ENCODE data around the gene CCT2.

Gene CCT2

GRCh38 chr12:69569236-69569635 lies 16.0 kb upstream of the CCT2 start:
- no peak overlapping the region for H3K4me3 ChIP-seq (ENCODE audit: low read depth, low read length)
- DNase-seq (ENCODE audit: low read depth), result no peak
- TF ChIP-seq POLR2A (IDR thresholded peaks at IDR 0.05; ENCODE audit: extremely low read depth, insufficient read length) (no peak), MYC (IDR thresholded peaks at IDR 0.05; ENCODE audit: low read depth, low read length) (no peak), MAX (IDR thresholded peaks at IDR 0.05; ENCODE audit: low read depth, low read length) (no peak)
- TF ChIP-seq, protein P1, sequence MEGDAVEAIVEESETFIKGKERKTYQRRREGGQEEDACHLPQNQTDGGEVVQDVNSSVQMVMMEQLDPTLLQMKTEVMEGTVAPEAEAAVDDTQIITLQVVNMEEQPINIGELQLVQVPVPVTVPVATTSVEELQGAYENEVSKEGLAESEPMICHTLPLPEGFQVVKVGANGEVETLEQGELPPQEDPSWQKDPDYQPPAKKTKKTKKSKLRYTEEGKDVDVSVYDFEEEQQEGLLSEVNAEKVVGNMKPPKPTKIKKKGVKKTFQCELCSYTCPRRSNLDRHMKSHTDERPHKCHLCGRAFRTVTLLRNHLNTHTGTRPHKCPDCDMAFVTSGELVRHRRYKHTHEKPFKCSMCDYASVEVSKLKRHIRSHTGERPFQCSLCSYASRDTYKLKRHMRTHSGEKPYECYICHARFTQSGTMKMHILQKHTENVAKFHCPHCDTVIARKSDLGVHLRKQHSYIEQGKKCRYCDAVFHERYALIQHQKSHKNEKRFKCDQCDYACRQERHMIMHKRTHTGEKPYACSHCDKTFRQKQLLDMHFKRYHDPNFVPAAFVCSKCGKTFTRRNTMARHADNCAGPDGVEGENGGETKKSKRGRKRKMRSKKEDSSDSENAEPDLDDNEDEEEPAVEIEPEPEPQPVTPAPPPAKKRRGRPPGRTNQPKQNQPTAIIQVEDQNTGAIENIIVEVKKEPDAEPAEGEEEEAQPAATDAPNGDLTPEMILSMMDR (IDR thresholded peaks at IDR 0.05; ENCODE audit: low read depth, low read length), result no peak

DNA sequence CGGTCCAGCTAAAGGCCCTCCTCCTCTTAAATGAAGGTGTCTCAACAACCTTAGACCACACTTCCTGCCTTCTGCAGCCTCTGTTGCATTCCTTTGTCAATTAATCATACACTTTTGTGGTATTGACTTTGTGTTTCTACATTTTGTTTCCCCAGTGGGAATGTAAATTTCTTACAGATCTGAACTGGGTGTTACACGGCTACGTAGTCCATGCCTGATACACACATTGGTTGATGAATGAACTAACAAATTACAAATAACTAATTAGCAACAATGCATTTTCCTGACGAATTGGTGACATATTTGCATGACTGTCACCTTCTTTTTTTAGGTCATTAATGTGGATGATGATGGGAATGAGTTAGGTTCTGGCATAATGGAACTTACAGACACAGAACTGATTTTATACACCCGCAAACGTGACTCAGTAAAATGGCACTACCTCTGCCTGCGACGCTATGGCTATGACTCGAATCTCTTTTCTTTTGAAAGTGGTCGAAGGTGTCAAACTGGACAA lies 15.2 kb upstream of the CCT2 start:
- no peak for TF ChIP-seq MYC (IDR thresholded peaks at IDR 0.05; ENCODE audit: low read depth, low read length)
- no peak for TF ChIP-seq MAX (IDR thresholded peaks at IDR 0.05; ENCODE audit: low read depth, low read length)
- TF ChIP-seq POLR2A (IDR thresholded peaks at IDR 0.05; ENCODE audit: extremely low read depth, insufficient read length), result no peak
- TF ChIP-seq, protein P1 (IDR thresholded peaks at IDR 0.05; ENCODE audit: low read depth, low read length), result no peak
- no peak for DNase-seq (ENCODE audit: low read depth)
- H3K4me3 ChIP-seq (ENCODE audit: low read depth, low read length), result no peak overlapping the region

- DNase-seq (ENCODE audit: low read depth), result peak; percentile 75
- no peak for TF ChIP-seq MYC (IDR thresholded peaks at IDR 0.05; ENCODE audit: low read depth, low read length)
- TF ChIP-seq, protein P1 (IDR thresholded peaks at IDR 0.05; ENCODE audit: low read depth, low read length), result peak; percentile 85
- H3K4me3 ChIP-seq (ENCODE audit: low read depth, low read length), result no peak overlapping the region
These were observed 14.5 kb upstream of the CCT2 start for GRCh38 chr12:69570545-69571399.

DNA sequence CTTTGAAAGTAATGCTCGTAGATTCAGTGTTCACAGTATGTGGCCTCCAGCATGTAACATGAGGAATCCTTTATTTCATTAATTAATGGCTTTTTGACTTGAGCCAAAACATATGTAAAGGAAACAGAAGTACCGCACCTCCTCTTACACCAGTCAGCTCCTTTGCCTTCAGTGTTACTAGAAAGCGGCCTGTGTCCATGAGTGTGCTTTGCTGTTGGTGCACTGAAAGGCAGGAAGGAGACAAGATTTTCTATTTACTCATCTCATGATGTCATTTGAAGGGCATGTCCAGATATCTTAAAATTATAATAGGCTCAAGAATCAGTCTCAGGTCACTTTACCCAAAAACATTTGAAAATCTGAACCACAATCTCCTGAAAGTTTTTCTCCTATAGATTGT lies 9.9 kb upstream of the CCT2 start:
- no peak for TF ChIP-seq MAX (IDR thresholded peaks at IDR 0.05; ENCODE audit: low read depth, low read length)
- H3K4me3 ChIP-seq (ENCODE audit: low read depth, low read length), result no peak overlapping the region
- DNase-seq (ENCODE audit: low read depth), result no peak

DNA sequence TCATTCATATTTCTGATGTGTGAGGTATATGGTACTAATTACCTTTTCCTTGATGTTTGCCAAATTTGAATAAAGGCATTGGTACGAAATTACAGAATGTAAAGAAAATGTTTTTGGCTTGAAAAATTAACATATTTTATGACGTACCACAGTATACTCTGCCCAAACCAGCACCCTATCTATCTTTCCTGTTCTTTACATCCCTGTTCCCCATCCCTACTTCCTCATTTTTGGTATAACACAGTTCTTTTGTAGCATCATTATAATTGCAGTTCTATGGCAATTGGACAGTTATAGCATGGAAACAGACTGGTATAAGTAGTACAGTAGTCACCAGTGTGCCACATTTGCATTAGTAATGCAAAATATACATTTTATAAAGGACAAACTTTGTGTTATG lies 7.0 kb upstream of the CCT2 start:
- peak; percentile 24 for DNase-seq (ENCODE audit: low read depth)
- TF ChIP-seq MYC (IDR thresholded peaks at IDR 0.05; ENCODE audit: low read depth, low read length) (no peak), POLR2A (IDR thresholded peaks at IDR 0.05; ENCODE audit: extremely low read depth, insufficient read length) (no peak), MAX (IDR thresholded peaks at IDR 0.05; ENCODE audit: low read depth, low read length) (no peak)
- TF ChIP-seq, protein P1 (IDR thresholded peaks at IDR 0.05; ENCODE audit: low read depth, low read length), result no peak
- no peak overlapping the region for H3K4me3 ChIP-seq (ENCODE audit: low read depth, low read length)

GRCh38 chr12:69579029-69579428 lies 6.2 kb upstream of the CCT2 start:
- H3K4me3 ChIP-seq (ENCODE audit: low read depth, low read length), result no peak overlapping the region
- TF ChIP-seq POLR2A (IDR thresholded peaks at IDR 0.05; ENCODE audit: extremely low read depth, insufficient read length) (no peak), MYC (IDR thresholded peaks at IDR 0.05; ENCODE audit: low read depth, low read length) (no peak), MAX (IDR thresholded peaks at IDR 0.05; ENCODE audit: low read depth, low read length) (no peak)
- TF ChIP-seq, protein P1 (IDR thresholded peaks at IDR 0.05; ENCODE audit: low read depth, low read length), result no peak
- no peak for DNase-seq (ENCODE audit: low read depth)

All from NB4 (cell line).